Breast epithelium (tissue), 3 donors: ENCODE data around the gene GORASP2.

Experiments
- CTCF ChIP-seq, 3 donors: fragments of 450-650 bp; IDR thresholded peaks; one replicate each; pipeline ENCODE4 v1.5.1; 2016 to 2017; ENCODE audit warnings: antibody characterized with exemption in 3 of 3, mild to moderate bottlenecking in 3 of 3, moderate library complexity in 3 of 3
- POLR2AphosphoS5 ChIP-seq, 3 donors: sonication (generic); formaldehyde crosslinking; IDR thresholded peaks; one replicate each; pipeline ENCODE4 v1.6.1; 2017; ENCODE audit warnings: antibody characterized with exemption in 3 of 3

DNA sequence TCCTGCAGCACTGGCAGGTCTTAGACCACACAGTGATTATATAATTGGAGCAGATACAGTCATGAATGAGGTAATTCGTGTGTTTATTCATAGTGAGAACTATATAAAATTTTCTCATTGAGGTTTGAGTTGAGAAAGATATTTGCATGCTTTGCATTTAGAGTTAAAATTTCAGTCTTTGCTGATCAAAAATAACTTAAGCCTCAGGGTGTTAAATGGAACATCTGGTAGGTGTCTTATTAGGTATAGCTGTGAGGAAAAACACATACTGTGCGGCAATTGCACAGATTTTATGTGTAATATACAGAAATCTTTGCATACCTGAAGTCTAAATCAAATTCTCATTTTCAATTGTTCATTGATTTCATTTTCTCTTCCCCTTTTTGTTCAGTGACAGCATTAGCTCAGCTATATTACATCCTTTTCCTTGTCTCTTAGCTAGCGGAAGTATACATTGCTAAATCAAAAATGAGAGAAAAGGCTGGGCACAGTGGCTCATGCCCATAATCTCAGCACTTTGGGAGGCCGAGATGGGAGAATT is 21.2 kb downstream of the GORASP2 start:
- TF ChIP-seq CTCF (IDR thresholded peaks at IDR 0.05) (no peak), POLR2AphosphoS5 (IDR thresholded peaks at IDR 0.05) (no peak)
